Measurements from ENCODE around the gene HTR4.

HTR4 gene, protein sequence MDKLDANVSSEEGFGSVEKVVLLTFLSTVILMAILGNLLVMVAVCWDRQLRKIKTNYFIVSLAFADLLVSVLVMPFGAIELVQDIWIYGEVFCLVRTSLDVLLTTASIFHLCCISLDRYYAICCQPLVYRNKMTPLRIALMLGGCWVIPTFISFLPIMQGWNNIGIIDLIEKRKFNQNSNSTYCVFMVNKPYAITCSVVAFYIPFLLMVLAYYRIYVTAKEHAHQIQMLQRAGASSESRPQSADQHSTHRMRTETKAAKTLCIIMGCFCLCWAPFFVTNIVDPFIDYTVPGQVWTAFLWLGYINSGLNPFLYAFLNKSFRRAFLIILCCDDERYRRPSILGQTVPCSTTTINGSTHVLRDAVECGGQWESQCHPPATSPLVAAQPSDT

GRCh38 chr5:148653836-148654781 lies at the start of gene HTR4:
Gene HTR4 (minus strand): TSS chr5:148654527. CDS start chr5:148637014, 17,513 bp downstream.
- no peaks in the 10 kb centered on the region for H3K36me3 ChIP-seq (ENCODE audit: insufficient read depth, insufficient read length, low read length)
- H3K4me1 ChIP-seq (ENCODE audit: insufficient read depth, insufficient read length) = no peaks in the 10 kb centered on the region
- TF ChIP-seq ZNF274 (IDR thresholded peaks at IDR 0.05; ENCODE audit: low read depth, low read length) = no peak
- no peak for TF ChIP-seq YY1 (IDR thresholded peaks at IDR 0.05; ENCODE audit: insufficient read depth, insufficient read length)
- TF ChIP-seq SUZ12 (IDR thresholded peaks at IDR 0.05; ENCODE audit: extremely low read depth, insufficient read depth, insufficient read length) = no peak
- H3K9ac ChIP-seq (ENCODE audit: insufficient read length, low read depth) = peak within 1 kb of the TSS; percentile 10
- H3K27me3 ChIP-seq (ENCODE audit: insufficient read depth, insufficient read length) = peaks cover 52% of the 10 kb centered on the region
- H3K4me3 ChIP-seq (ENCODE audit: insufficient read length, low read depth) = peak within 1 kb of the TSS; percentile 55
- DNase-seq (ENCODE audit: low read depth, low spot score) = no peak
- no peaks in the 10 kb centered on the region for H3K9me3 ChIP-seq (ENCODE audit: insufficient read depth, low read length)

GRCh38 chr5:148702019-148702596 lies 47.8 kb upstream of the HTR4 start:
- Histone ChIP-seq H3K27me3 (ENCODE audit: insufficient read depth, insufficient read length) (no peaks in the 10 kb centered on the region), H3K9ac (ENCODE audit: insufficient read length, low read depth) (no peak overlapping the region), H3K4me1 (ENCODE audit: insufficient read depth, insufficient read length) (no peaks in the 10 kb centered on the region), H3K36me3 (ENCODE audit: insufficient read depth, insufficient read length, low read length) (no peaks in the 10 kb centered on the region), H3K4me3 (ENCODE audit: insufficient read length, low read depth) (no peak overlapping the region), H3K9me3 (ENCODE audit: insufficient read depth, low read length) (no peaks in the 10 kb centered on the region)
- DNase-seq (ENCODE audit: low read depth, low spot score) = no peak
- TF ChIP-seq SUZ12 (IDR thresholded peaks at IDR 0.05; ENCODE audit: extremely low read depth, insufficient read depth, insufficient read length) (no peak), YY1 (IDR thresholded peaks at IDR 0.05; ENCODE audit: insufficient read depth, insufficient read length) (no peak), ZNF274 (IDR thresholded peaks at IDR 0.05; ENCODE audit: low read depth, low read length) (no peak)

- Histone ChIP-seq H3K36me3 (ENCODE audit: insufficient read depth, insufficient read length, low read length) (no peaks in the 10 kb centered on the region), H3K27me3 (ENCODE audit: insufficient read depth, insufficient read length) (no peaks in the 10 kb centered on the region), H3K4me3 (ENCODE audit: insufficient read length, low read depth) (no peak overlapping the region), H3K9me3 (ENCODE audit: insufficient read depth, low read length) (no peaks in the 10 kb centered on the region), H3K9ac (ENCODE audit: insufficient read length, low read depth) (no peak overlapping the region), H3K4me1 (ENCODE audit: insufficient read depth, insufficient read length) (no peaks in the 10 kb centered on the region)
- TF ChIP-seq ZNF274 (IDR thresholded peaks at IDR 0.05; ENCODE audit: low read depth, low read length) = no peak
- TF ChIP-seq SUZ12 (IDR thresholded peaks at IDR 0.05; ENCODE audit: extremely low read depth, insufficient read depth, insufficient read length) = no peak
- no peak for TF ChIP-seq YY1 (IDR thresholded peaks at IDR 0.05; ENCODE audit: insufficient read depth, insufficient read length)
- DNase-seq (ENCODE audit: low read depth, low spot score) = no peak
Measured at GRCh38 chr5:148699028-148699427, 44.7 kb upstream of the HTR4 start.

- Histone ChIP-seq H3K9me3 (ENCODE audit: insufficient read depth, low read length) (no peaks in the 10 kb centered on the region), H3K4me3 (ENCODE audit: insufficient read length, low read depth) (no peak overlapping the region), H3K4me1 (ENCODE audit: insufficient read depth, insufficient read length) (no peaks in the 10 kb centered on the region), H3K27me3 (ENCODE audit: insufficient read depth, insufficient read length) (no peaks in the 10 kb centered on the region), H3K9ac (ENCODE audit: insufficient read length, low read depth) (no peak overlapping the region), H3K36me3 (ENCODE audit: insufficient read depth, insufficient read length, low read length) (no peaks in the 10 kb centered on the region)
- no peak for DNase-seq (ENCODE audit: low read depth, low spot score)
- TF ChIP-seq YY1 (IDR thresholded peaks at IDR 0.05; ENCODE audit: insufficient read depth, insufficient read length) (no peak), SUZ12 (IDR thresholded peaks at IDR 0.05; ENCODE audit: extremely low read depth, insufficient read depth, insufficient read length) (no peak), ZNF274 (IDR thresholded peaks at IDR 0.05; ENCODE audit: low read depth, low read length) (no peak)
Measured at GRCh38 chr5:148697809-148698196, 43.5 kb upstream of the HTR4 start.

DNA sequence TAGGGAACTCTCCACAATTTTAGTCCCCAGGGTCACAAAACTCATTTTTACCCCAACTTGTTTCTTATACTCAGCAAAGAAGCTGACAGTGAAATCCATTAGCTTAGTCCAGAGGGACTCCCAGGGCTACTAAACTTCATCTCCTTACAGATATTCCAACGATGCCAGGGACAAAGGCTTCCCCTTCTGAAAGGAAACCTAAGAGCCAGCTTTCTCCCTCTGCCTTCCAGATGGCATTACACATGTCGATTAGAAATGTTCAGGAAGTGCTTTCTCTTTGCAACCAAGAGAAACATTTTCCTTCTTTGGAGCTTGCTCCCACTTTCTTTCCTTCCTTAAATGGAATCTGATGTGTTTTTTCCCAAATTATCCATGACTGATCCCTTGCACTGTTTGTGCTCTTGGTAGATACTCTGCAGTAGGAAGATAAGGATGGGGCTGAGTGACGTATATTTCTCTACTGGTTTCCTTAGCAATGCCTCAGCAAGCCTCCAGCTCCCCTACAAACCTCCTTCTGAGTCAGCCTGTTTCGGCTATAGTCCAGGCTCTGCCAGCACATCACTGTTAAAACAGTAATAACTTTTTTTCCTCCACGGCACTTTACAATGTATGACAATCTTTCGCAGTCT lies 43.0 kb upstream of the HTR4 start:
- no peak for DNase-seq (ENCODE audit: low read depth, low spot score)
- H3K4me3 ChIP-seq (ENCODE audit: insufficient read length, low read depth) = no peak overlapping the region
- no peaks in the 10 kb centered on the region for H3K36me3 ChIP-seq (ENCODE audit: insufficient read depth, insufficient read length, low read length)
- no peak overlapping the region for H3K9ac ChIP-seq (ENCODE audit: insufficient read length, low read depth)
- H3K9me3 ChIP-seq (ENCODE audit: insufficient read depth, low read length) = no peaks in the 10 kb centered on the region
- TF ChIP-seq SUZ12 (IDR thresholded peaks at IDR 0.05; ENCODE audit: extremely low read depth, insufficient read depth, insufficient read length) = no peak
- no peaks in the 10 kb centered on the region for H3K4me1 ChIP-seq (ENCODE audit: insufficient read depth, insufficient read length)
- no peaks in the 10 kb centered on the region for H3K27me3 ChIP-seq (ENCODE audit: insufficient read depth, insufficient read length)

DNA sequence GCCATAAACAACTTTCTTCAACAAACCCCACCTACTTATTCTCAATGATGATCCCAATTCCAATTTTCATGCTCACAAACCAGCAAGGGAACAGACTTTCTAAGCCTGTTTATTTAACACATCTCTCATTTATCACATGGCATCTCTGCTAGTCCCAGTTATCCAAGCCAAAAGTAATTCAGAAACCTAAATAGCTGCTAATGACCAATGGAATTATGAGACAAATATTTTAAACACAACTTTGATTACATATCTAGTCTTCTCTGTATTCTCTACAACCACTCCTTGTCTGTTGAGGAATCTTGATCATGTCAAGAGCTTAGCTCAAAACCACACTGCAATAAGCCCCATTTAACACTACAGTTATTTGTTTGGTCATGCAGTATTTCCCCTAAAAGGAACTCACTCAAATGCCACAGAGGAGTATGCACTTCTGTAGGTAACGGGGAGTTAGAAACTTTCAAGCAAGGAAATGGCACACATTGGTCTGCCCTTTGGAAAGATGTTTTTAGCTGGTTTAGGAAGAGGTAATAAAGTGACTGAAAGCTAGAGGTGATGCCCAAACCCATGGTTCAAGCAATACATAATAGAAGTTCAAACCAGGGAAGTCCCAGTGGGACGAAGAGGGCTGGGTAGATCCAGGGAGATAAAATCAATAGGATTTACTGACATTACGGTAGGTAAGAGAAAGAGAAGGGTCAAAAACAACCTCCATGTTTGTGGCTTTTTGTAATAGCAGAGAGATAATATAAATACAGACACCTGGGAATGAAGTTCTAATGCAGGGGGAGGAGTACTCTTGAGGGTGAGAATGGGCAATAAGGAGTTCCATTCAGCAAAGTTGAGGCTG lies 42.1 kb upstream of the HTR4 start:
- no peak overlapping the region for H3K9ac ChIP-seq (ENCODE audit: insufficient read length, low read depth)
- H3K4me1 ChIP-seq (ENCODE audit: insufficient read depth, insufficient read length) = no peaks in the 10 kb centered on the region
- H3K4me3 ChIP-seq (ENCODE audit: insufficient read length, low read depth) = no peak overlapping the region
- H3K27me3 ChIP-seq (ENCODE audit: insufficient read depth, insufficient read length) = no peaks in the 10 kb centered on the region
- no peak for DNase-seq (ENCODE audit: low read depth, low spot score)
- TF ChIP-seq SUZ12 (IDR thresholded peaks at IDR 0.05; ENCODE audit: extremely low read depth, insufficient read depth, insufficient read length) (no peak), ZNF274 (IDR thresholded peaks at IDR 0.05; ENCODE audit: low read depth, low read length) (no peak), YY1 (IDR thresholded peaks at IDR 0.05; ENCODE audit: insufficient read depth, insufficient read length) (no peak)
- no peaks in the 10 kb centered on the region for H3K9me3 ChIP-seq (ENCODE audit: insufficient read depth, low read length)
- no peaks in the 10 kb centered on the region for H3K36me3 ChIP-seq (ENCODE audit: insufficient read depth, insufficient read length, low read length)
